Left ventricle myocardium inferior (tissue), 1 donor: ENCODE results near the gene RPS29. TPM values are rescaled to one million over a fixed set of nuclear protein-coding genes. Genes with fewer than 3 reads are reported as not detected.

Source experiments
- DNase-seq: peaks from one replicate; pipeline ENCODE4 v3.0.0-alpha.2; 2020
- H3K27ac ChIP-seq: fragments of 200-600 bp; replicated peaks from 2 replicates; pipeline ENCODE4 v1.8.0; 2021
- H3K27me3 ChIP-seq: fragments of 200-600 bp; 2 replicates; pipeline ENCODE4 v1.8.0; 2021; ENCODE audit warnings: low read depth
- H3K36me3 ChIP-seq: fragments of 200-600 bp; 2 replicates; pipeline ENCODE4 v1.8.0; 2021
- H3K4me1 ChIP-seq: fragments of 200-600 bp; 2 replicates; pipeline ENCODE4 v1.8.0; 2021
- H3K4me3 ChIP-seq: fragments of 200-600 bp; 2 replicates; pipeline ENCODE4 v1.8.0; 2021; ENCODE audit warnings: mild to moderate bottlenecking, moderate library complexity
- H3K9me3 ChIP-seq: fragments of 200-600 bp; replicated peaks from 2 replicates; pipeline ENCODE4 v1.8.0; 2021
- intact Hi-C: fragments of 100-400 bp; cut with micrococcal nuclease; formaldehyde crosslinking; loops from one replicate; pipeline ENCODE4 v1.11.0; 2022
- total RNA-seq: library from RNA; stranded (reverse); fragmentation: NEBNext Ultra II Directional; extraction: Animal tissue kit (Norgen Biotek cat#: 25700); gene quantifications from one replicate; pipeline ENCODE4 v1.2.1, GENCODE V29; 2021
- TF ChIP-seq, protein P1 (sequence below): fragments of 200-600 bp; IDR thresholded peaks from 2 replicates; pipeline ENCODE4 v1.8.0; 2021; ENCODE audit warnings: antibody characterized with exemption, mild to moderate bottlenecking, borderline replicate concordance
- donor health status: DM: no; HTN: yes; CAD: no; lungs with severe emphysema.

RPS29 gene
- total RNA-seq, 1 donor from 2014 or later: 853 TPM

DNA sequence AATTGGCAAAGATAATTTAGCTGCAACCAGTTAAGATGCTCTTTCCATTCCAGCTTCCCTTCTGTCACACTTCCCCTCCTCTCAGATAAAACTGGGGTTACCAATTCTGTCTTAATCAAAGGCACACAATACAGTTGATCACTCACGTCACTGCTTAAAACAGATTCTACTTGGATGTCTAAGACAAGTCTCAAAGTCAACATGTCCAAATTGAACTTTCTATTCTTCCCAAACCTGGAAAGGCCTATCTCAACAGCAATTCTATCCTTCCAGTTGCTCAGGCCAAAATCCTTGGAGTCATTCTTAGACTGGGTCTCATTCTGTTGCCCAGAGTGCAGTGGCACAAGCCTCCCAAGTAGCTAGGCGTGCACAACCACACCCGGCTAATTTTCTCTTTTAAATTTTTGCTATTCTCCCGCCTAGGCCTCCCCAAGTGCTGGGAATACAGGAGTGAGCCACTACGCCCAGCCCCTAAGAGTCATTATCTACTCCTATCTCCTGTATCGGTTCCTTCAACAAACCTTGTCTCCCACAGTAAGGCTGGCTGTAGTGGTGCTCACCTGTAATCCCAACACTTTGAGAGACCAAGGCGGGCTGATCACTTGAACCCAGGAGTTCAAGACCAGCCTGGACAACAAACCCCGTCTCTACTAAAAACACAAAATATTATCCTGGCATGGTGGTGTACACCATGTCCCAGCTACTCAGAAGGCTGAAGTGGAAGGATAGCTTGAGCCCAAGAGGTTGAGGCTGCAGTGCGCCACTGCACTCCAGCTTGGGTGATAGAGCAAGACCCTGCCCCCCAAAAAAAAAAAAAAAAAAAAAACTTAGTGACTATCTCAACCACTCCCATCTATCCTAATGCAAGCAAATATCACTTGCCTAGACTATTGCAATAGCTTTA is 4.7 kb downstream of the RPS29 start:
- Histone ChIP-seq H3K4me1 (peaks cover 27% of the 10 kb centered on the region), H3K36me3 (peaks cover 46% of the 10 kb centered on the region), H3K27ac (no peak overlapping the region), H3K9me3 (no peaks in the 10 kb centered on the region), H3K4me3 (no peak overlapping the region), H3K27me3 (no peaks in the 10 kb centered on the region)
- no peak for DNase-seq
- intact Hi-C loops: no loop called here
- TF ChIP-seq, protein P1, sequence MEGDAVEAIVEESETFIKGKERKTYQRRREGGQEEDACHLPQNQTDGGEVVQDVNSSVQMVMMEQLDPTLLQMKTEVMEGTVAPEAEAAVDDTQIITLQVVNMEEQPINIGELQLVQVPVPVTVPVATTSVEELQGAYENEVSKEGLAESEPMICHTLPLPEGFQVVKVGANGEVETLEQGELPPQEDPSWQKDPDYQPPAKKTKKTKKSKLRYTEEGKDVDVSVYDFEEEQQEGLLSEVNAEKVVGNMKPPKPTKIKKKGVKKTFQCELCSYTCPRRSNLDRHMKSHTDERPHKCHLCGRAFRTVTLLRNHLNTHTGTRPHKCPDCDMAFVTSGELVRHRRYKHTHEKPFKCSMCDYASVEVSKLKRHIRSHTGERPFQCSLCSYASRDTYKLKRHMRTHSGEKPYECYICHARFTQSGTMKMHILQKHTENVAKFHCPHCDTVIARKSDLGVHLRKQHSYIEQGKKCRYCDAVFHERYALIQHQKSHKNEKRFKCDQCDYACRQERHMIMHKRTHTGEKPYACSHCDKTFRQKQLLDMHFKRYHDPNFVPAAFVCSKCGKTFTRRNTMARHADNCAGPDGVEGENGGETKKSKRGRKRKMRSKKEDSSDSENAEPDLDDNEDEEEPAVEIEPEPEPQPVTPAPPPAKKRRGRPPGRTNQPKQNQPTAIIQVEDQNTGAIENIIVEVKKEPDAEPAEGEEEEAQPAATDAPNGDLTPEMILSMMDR: no peak

DNA sequence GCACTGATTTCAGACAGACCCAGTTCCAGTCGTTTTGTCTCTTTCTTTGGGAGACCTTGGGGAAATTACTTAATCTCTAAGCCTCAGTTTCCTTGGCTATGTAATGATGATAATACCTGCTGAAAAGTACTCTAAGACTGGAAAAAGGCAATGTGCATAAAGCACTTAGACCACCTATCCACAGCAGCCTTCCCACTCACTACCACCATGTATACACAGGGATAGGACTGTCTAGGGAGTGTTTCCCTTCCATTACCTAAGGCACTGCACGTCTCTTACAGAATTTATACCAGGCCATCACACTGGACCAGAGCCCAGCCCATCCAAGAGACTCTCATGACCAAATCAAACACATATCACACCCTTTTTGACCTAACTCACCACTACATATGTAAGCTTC is 6.3 kb downstream of the RPS29 start:
- Histone ChIP-seq H3K36me3 (peaks cover 61% of the 10 kb centered on the region), H3K27me3 (no peaks in the 10 kb centered on the region), H3K4me3 (no peak overlapping the region), H3K4me1 (peaks cover 13% of the 10 kb centered on the region), H3K27ac (no peak overlapping the region), H3K9me3 (no peaks in the 10 kb centered on the region)
- TF ChIP-seq, protein P1: no peak
- no peak for DNase-seq
- intact Hi-C loops: no loop called here

DNA sequence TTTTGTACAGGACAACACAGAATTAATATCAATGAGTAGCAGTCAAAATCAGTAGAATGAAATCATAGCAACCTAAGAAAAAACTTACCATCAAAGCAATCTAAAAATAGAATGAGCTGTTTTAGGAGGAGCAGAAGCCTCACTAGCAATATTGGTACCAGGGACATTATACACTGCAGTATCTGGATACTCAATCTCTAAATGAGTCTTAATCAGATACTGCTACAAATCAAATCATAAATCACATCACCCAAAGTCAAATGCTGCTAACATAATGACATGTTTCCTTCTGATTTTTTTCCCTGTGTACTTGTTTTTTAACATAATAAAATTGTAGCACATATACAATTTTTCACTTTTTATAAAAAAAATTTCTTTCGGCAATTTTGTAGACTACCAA is 8.0 kb downstream of the RPS29 start:
- H3K4me3 ChIP-seq: no peak overlapping the region
- no peak overlapping the region for H3K27ac ChIP-seq
- H3K27me3 ChIP-seq: no peaks in the 10 kb centered on the region
- peaks cover 53% of the 10 kb centered on the region for H3K36me3 ChIP-seq
- intact Hi-C loops: no loop called here
- no peaks in the 10 kb centered on the region for H3K4me1 ChIP-seq
- TF ChIP-seq, protein P1: no peak
- no peak for DNase-seq
- no peaks in the 10 kb centered on the region for H3K9me3 ChIP-seq

DNA sequence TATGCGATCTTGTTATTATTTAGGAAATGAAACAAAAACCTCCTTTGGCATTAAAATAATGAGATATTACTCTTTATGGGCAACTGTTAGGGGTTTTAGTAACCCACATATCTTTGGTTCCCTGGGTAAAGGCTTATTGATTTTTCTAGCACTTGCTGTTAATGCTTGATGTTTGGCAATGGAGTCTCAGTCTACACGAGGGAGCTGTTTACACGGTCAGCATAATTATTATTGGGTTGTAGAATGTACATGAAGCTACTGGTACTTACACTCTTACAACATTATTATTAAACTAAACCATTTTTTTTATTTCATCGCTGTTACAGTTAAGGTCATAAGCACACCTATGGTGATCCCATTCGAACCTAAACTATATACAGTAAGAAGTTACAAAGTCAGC is 12.1 kb downstream of the RPS29 start:
- H3K36me3 ChIP-seq: peaks cover 43% of the 10 kb centered on the region

DNA sequence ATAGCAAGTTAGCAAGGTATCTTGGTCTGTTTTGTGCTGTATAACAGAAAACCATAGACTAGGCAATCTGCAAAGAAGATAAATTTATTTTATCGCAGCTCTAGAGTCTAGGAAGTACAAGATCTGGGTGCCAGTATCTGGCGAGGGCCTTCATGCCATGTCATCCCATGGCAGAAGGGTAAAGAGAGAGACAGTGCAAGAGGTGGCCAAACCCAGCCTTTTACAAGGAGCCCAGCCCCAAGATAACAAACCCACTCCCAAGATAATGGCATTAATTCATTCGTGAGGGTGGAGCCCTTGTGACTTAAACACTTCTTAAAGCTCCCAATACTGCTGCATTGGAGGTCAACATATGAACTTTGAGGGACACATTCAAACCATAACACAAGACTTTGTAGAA is 16.9 kb downstream of the RPS29 start:
- peaks cover 10% of the 10 kb centered on the region for H3K36me3 ChIP-seq
- intact Hi-C loops: no loop called here
- no peak overlapping the region for H3K27ac ChIP-seq
- no peaks in the 10 kb centered on the region for H3K27me3 ChIP-seq
- H3K4me1 ChIP-seq: no peaks in the 10 kb centered on the region
- no peak overlapping the region for H3K4me3 ChIP-seq
- no peaks in the 10 kb centered on the region for H3K9me3 ChIP-seq
- DNase-seq: no peak
- TF ChIP-seq, protein P1: no peak

More for the DNA sequence above, 12.1 kb downstream of the RPS29 start:
- DNase-seq: no peak
- H3K9me3 ChIP-seq: no peaks in the 10 kb centered on the region
- H3K27ac ChIP-seq: no peak overlapping the region
- intact Hi-C loops: no loop called here
- no peak overlapping the region for H3K4me3 ChIP-seq
- H3K4me1 ChIP-seq: no peaks in the 10 kb centered on the region
- TF ChIP-seq, protein P1: no peak
- no peaks in the 10 kb centered on the region for H3K27me3 ChIP-seq
